HepG2 (cell line): ENCODE data around the gene SLC13A5. TPM values are rescaled to one million over a fixed set of nuclear protein-coding genes. Genes with fewer than 3 reads are reported as not detected.
A peak's percentile ranks its signal among the peaks of the same experiment; 100 is the strongest.

Experiments used
- ARHGAP35 ChIP-seq: sonication (generic); formaldehyde crosslinking; IDR thresholded peaks from 2 replicates; pipeline ENCODE4 v1.9.0; 2022; ENCODE audit warnings: mild to moderate bottlenecking, inconsistent platforms, moderate library complexity, missing genetic modification reagents, borderline replicate concordance
- CENPX ChIP-seq: sonication (generic); formaldehyde crosslinking; IDR thresholded peaks from 2 replicates; pipeline ENCODE4 v1.9.0; 2021; ENCODE audit warnings: mild to moderate bottlenecking, missing genetic modification reagents, moderate library complexity
- DRAP1 ChIP-seq: IDR thresholded peaks from 2 replicates; pipeline ENCODE4 v1.6.1; 2016; ENCODE audit warnings: missing genetic modification reagents, missing compliant biosample characterization
- ETV5 ChIP-seq: IDR thresholded peaks from 2 replicates; pipeline ENCODE4 v1.6.1; 2018; ENCODE audit warnings: missing biosample characterization, missing genetic modification reagents, inconsistent platforms, borderline replicate concordance
- NFKB2 ChIP-seq: sonication (generic); formaldehyde crosslinking; IDR thresholded peaks from 2 replicates; pipeline ENCODE4 v1.4.0; 2020; ENCODE audit warnings: missing genetic modification reagents, borderline replicate concordance
- NR2F1 ChIP-seq, 2 experiments: fragments of 450-650 bp in 1 of 2; formaldehyde crosslinking in 1 of 2; IDR thresholded peaks; 2 replicates each; pipeline versions ENCODE4 v1.5.0 to v1.6.1; 2016 to 2020; ENCODE audit warnings: mild to moderate bottlenecking in 1 of 2, missing compliant biosample characterization in 1 of 2, missing genetic modification reagents in 1 of 2, moderate library complexity in 1 of 2
- PAF1 ChIP-seq: IDR thresholded peaks from 2 replicates; pipeline ENCODE4 v1.6.1; 2016; ENCODE audit warnings: missing genetic modification reagents, missing compliant biosample characterization
- SNAPC5 ChIP-seq: sonication (generic); formaldehyde crosslinking; IDR thresholded peaks from 2 replicates; pipeline ENCODE4 v1.8.1; 2023; ENCODE audit warnings: mild to moderate bottlenecking, missing genetic modification reagents, borderline replicate concordance
- TERF1 ChIP-seq: sonication (generic); formaldehyde crosslinking; IDR thresholded peaks from 2 replicates; pipeline ENCODE4 v1.8.0; 2022; ENCODE audit warnings: mild to moderate bottlenecking, missing genetic modification reagents, moderate library complexity
- ZBTB10 ChIP-seq: sonication (generic); formaldehyde crosslinking; IDR thresholded peaks from 2 replicates; pipeline ENCODE4 v1.4.0; 2020; ENCODE audit warnings: missing genetic modification reagents, borderline replicate concordance
- ZBTB14 ChIP-seq: sonication (generic); formaldehyde crosslinking; IDR thresholded peaks from 2 replicates; pipeline ENCODE4 v1.4.0; 2020; ENCODE audit warnings: missing genetic modification reagents
- ZBTB38 ChIP-seq: sonication (generic); formaldehyde crosslinking; IDR thresholded peaks from 2 replicates; pipeline ENCODE4 v1.5.1; 2020; ENCODE audit warnings: mild to moderate bottlenecking, missing genetic modification reagents
- ZFP91 ChIP-seq: sonication (generic); formaldehyde crosslinking; IDR thresholded peaks from 2 replicates; pipeline ENCODE4 v1.9.0; 2022; ENCODE audit warnings: missing genetic modification reagents, mild to moderate bottlenecking, borderline replicate concordance
- ZNF17 ChIP-seq: sonication (generic); formaldehyde crosslinking; IDR thresholded peaks from 2 replicates; pipeline ENCODE4 v1.5.0; 2020; ENCODE audit warnings: mild to moderate bottlenecking, missing genetic modification reagents
- ZNF207 ChIP-seq: fragments of 450-650 bp; IDR thresholded peaks from 2 replicates; pipeline ENCODE4 v1.6.1; 2016; ENCODE audit warnings: antibody characterized with exemption, borderline replicate concordance
- ZNF292 ChIP-seq: sonication (generic); formaldehyde crosslinking; IDR thresholded peaks from 2 replicates; pipeline ENCODE4 v1.8.1; 2022; ENCODE audit warnings: mild to moderate bottlenecking, low read depth, missing genetic modification reagents, borderline replicate concordance
- ZNF367 ChIP-seq: sonication (generic); formaldehyde crosslinking; IDR thresholded peaks from 2 replicates; pipeline ENCODE4 v1.4.0; 2020; ENCODE audit warnings: missing genetic modification reagents, borderline replicate concordance
- ZNF460 ChIP-seq: sonication (generic); formaldehyde crosslinking; IDR thresholded peaks from 2 replicates; pipeline ENCODE4 v1.5.1; 2020; ENCODE audit warnings: missing genetic modification reagents, mild to moderate bottlenecking, borderline replicate concordance
- ZNF564 ChIP-seq: sonication (generic); formaldehyde crosslinking; IDR thresholded peaks from 2 replicates; pipeline ENCODE4 v1.8.1; 2023; ENCODE audit warnings: mild to moderate bottlenecking, missing genetic modification reagents
- polyA plus RNA-seq, 8 experiments: library from polyadenylated mRNA; depleted of rRNA in 3 of 8; stranded (reverse) in 7 of 8; unstranded in 1 of 8; fragments of >200 nt; fragmentation: Illumina TruSeq in 4 of 8; extraction: Trizol in 4 of 8; gene quantifications; 2 replicates each; pipeline versions ENCODE4 v1.2.1 to v1.2.3, GENCODE V29; 2011 to 2016; ENCODE audit warnings: low read depth in 4 of 8, missing spikeins in 1 of 8, mixed read lengths in 1 of 8; ENCODE audit not compliant: insufficient read depth in 1 of 8
- total RNA-seq, 5 experiments: library from RNA; depleted of rRNA; stranded (reverse); fragments of >200 nt; fragmentation: Illumina TruSeq; extraction: Trizol; gene quantifications; 2 replicates each; pipeline ENCODE4 v1.2.3, GENCODE V29; 2016; ENCODE audit warnings: low read depth in 1 of 5

The SLC13A5 gene
- total and polyA plus RNA-seq, 2 of the 13 experiments (the other 11 are each of a cell fraction or from before 2014, with no cell fraction given): 42.8 to 310 TPM

- TF ChIP-seq ZBTB10 (CRISPR knock-in tag) (0 out of 2 replicates have a peak, but pooled peaks have one; percentile 40), ZNF207 (no peak), ZNF17 (CRISPR knock-in tag) (no peak), ZBTB38 (0 out of 2 replicates have a peak, but pooled peaks have one; percentile 18), ZNF564 (CRISPR knock-in tag) (peak; percentile 88; the same call in 1 of the 2 replicates), ZNF460 (no peak), CENPX (CRISPR knock-in tag) (no peak), SNAPC5 (CRISPR knock-in tag) (peak; percentile 22; the same call in 1 of the 2 replicates), ETV5 (CRISPR knock-in tag) (0 out of 2 replicates have a peak, but pooled peaks have one; percentile 9), ZNF367 (CRISPR knock-in tag) (no peak), NFKB2 (CRISPR knock-in tag) (0 out of 2 replicates have a peak, but pooled peaks have one; percentile 23), ARHGAP35 (0 out of 2 replicates have a peak, but pooled peaks have one; percentile 18), ZFP91 (CRISPR knock-in tag) (peak; percentile 7), ZNF292 (CRISPR knock-in tag) (peak; percentile 13; the same call in 1 of the 2 replicates), DRAP1 (CRISPR knock-in tag) (0 out of 2 replicates have a peak, but pooled peaks have one; percentile 3), ZBTB14 (CRISPR knock-in tag) (no peak), NR2F1 (CRISPR knock-in tag; IDR thresholded peaks at IDR 0.05) (0 out of 4 replicates have a peak, but pooled peaks of 1 of the 2 experiments have one; percentile 9), TERF1 (CRISPR knock-in tag) (no peak), PAF1 (CRISPR knock-in tag) (peak; percentile 94)
These were observed 913 bp downstream of the SLC13A5 start (continued) for GRCh38 chr17:6712058-6712853.
